Chondrocyte (in vitro differentiated cells): ENCODE data around the gene DDR1. TPM values are rescaled to one million over a fixed set of nuclear protein-coding genes. Genes with fewer than 3 reads are reported as not detected.

Source experiments
- DNase-seq: peaks from one replicate; pipeline ENCODE4 v3.0.0; 2021; ENCODE audit warnings: mixed read lengths, low spot score
- H3K27ac Mint-ChIP-seq: one replicate; pipeline ENCODE4 v1.8.0; 2021; ENCODE audit warnings: mild to moderate bottlenecking, moderate library complexity, mixed read lengths; ENCODE audit not compliant: unreplicated experiment
- H3K27me3 Mint-ChIP-seq: 2 replicates; pipeline ENCODE4 v1.8.0; 2021; ENCODE audit warnings: low read depth, mixed read lengths
- H3K36me3 Mint-ChIP-seq: 2 replicates; pipeline ENCODE4 v1.8.0; 2021; ENCODE audit warnings: low read depth, mixed read lengths
- H3K4me1 Mint-ChIP-seq: 2 replicates; pipeline ENCODE4 v1.8.0; 2021; ENCODE audit warnings: low read depth, mild to moderate bottlenecking, mixed read lengths
- H3K4me3 Mint-ChIP-seq: one replicate; pipeline ENCODE4 v1.8.0; 2021; ENCODE audit warnings: mild to moderate bottlenecking, moderate library complexity, mixed read lengths; ENCODE audit not compliant: unreplicated experiment
- H3K9me3 Mint-ChIP-seq: 2 replicates; pipeline ENCODE4 v1.8.0; 2021; ENCODE audit warnings: low read depth, mixed read lengths
- CTCF ChIP-seq: fragments of 200-600 bp; sonication (generic); IDR thresholded peaks from 2 replicates; pipeline ENCODE4 v1.5.0; 2021; ENCODE audit warnings: antibody characterized with exemption, mild to moderate bottlenecking, moderate library complexity
- total RNA-seq: library from RNA; stranded (reverse); gene quantifications from 3 replicates; pipeline ENCODE4 v1.2.1, GENCODE V29; 2021

Gene DDR1
- total RNA-seq, 1 donor from 2014 or later: 112 TPM

- Mint-ChIP-seq H3K36me3 (no peaks in the 10 kb centered on the region), H3K9me3 (no peaks in the 10 kb centered on the region), H3K27ac (peak overlapping the region; percentile 20), H3K4me1 (peaks cover 72% of the 10 kb centered on the region), H3K27me3 (no peaks in the 10 kb centered on the region), H3K4me3 (no peak overlapping the region)
- no peak for TF ChIP-seq CTCF
- no peak for DNase-seq
Measured at GRCh38 chr6:30879684-30880427, 4.5 kb upstream of the DDR1 start.

- Mint-ChIP-seq H3K4me3 (no peak overlapping the region), H3K9me3 (no peaks in the 10 kb centered on the region), H3K36me3 (no peaks in the 10 kb centered on the region), H3K27me3 (no peaks in the 10 kb centered on the region), H3K27ac (no peak overlapping the region), H3K4me1 (peaks cover 69% of the 10 kb centered on the region)
- no peak for DNase-seq
- no peak for TF ChIP-seq CTCF
Measured at GRCh38 chr6:30880698-30881252, 3.5 kb upstream of the DDR1 start.

- Mint-ChIP-seq H3K36me3 (no peaks in the 10 kb centered on the region), H3K9me3 (no peaks in the 10 kb centered on the region), H3K27ac (peak overlapping the region; percentile 90), H3K4me3 (peak overlapping the region; percentile 33), H3K27me3 (no peaks in the 10 kb centered on the region), H3K4me1 (peaks cover 70% of the 10 kb centered on the region)
- no peak for TF ChIP-seq CTCF
- DNase-seq: peak; percentile 77
Measured at GRCh38 chr6:30881392-30882203, 2.7 kb upstream of the DDR1 start.

- Mint-ChIP-seq H3K27me3 (no peaks in the 10 kb centered on the region), H3K4me3 (peak overlapping the region; percentile 33), H3K27ac (peak overlapping the region; percentile 90), H3K36me3 (no peaks in the 10 kb centered on the region), H3K9me3 (no peaks in the 10 kb centered on the region), H3K4me1 (peaks cover 68% of the 10 kb centered on the region)
- no peak for DNase-seq
- TF ChIP-seq CTCF: no peak
Measured at GRCh38 chr6:30882204-30882758, 2.0 kb upstream of the DDR1 start.
